ENCODE results near the gene FAM161A.

The FAM161A gene

DNA sequence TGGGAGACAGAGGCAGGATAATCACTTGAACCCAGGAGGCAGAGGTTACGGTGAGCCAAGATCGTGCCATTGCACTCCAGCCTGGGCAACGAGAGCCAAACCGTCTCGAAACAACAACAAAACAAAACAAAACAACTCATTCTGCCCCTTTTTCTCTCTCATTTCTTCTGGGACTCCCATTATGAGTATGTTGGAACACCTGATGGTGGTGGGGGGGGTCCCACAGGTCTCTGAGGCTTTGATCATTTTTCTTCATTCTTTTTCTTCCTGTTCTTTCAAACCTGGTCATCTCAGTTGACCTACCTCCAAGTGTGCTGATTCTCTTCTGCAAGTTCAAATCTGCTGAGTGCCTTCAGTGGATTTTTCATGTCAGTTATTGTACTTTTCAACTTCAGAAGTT, 8.2 kb upstream of the FAM161A start:
- CTCF ChIA-PET: interaction anchor here (0.6 kb wide), 1 partner anchor 194 kb away, joined by 6 read pairs; no protein-coding TSS in a partner anchor

DNA sequence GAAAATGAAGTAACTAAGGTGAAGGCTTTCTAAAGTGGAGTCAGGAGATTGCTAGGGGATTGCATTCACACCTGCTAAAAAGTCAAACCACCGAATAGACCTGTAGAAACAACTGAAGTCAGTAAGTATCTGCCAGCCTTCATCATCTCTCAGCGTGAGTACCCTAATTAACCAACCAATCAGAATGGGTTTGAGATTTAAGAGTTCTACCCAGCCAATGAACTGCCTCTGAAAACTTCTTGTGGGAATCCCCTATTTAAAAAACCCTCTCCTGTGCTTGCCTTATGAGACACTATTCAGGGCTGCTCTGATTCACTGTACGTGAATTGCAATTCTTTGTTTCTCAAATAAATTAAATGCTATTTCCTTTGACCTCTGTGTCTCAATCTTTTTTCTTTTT, 3.4 kb upstream of the FAM161A start:
- H3K27ac ChIP-seq (ENCODE audit: extremely low read depth, low read depth, low read length): no peak overlapping the region
- CTCF ChIA-PET: interaction anchor here (0.7 kb wide), 1 partner anchor 554 kb away, joined by 3 read pairs; no protein-coding TSS in a partner anchor
- no peak overlapping the region for H3K4me3 ChIP-seq (ENCODE audit: low read depth, low read length)
- no peaks in the 10 kb centered on the region for H3K9me3 ChIP-seq (ENCODE audit: control insufficient read depth, insufficient read depth, low read depth, low read length)
- TF ChIP-seq, protein P1, sequence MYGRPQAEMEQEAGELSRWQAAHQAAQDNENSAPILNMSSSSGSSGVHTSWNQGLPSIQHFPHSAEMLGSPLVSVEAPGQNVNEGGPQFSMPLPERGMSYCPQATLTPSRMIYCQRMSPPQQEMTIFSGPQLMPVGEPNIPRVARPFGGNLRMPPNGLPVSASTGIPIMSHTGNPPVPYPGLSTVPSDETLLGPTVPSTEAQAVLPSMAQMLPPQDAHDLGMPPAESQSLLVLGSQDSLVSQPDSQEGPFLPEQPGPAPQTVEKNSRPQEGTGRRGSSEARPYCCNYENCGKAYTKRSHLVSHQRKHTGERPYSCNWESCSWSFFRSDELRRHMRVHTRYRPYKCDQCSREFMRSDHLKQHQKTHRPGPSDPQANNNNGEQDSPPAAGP (tag by site-specific recombination; IDR thresholded peaks at IDR 0.05): no peak
- TF ChIP-seq ZNF23 (tag by site-specific recombination; IDR thresholded peaks at IDR 0.05; ENCODE audit: borderline replicate concordance): no peak
- TF ChIP-seq ZSCAN16 (tag by site-specific recombination; IDR thresholded peaks at IDR 0.05): no peak
- TF ChIP-seq ZFP37 (tag by site-specific recombination; IDR thresholded peaks at IDR 0.05): no peak
- no peak for TF ChIP-seq SP7 (tag by site-specific recombination; IDR thresholded peaks at IDR 0.05)
- TF ChIP-seq GLI4 (tag by site-specific recombination; IDR thresholded peaks at IDR 0.05): no peak
- TF ChIP-seq ZNF510 (tag by site-specific recombination; IDR thresholded peaks at IDR 0.05; ENCODE audit: insufficient replicate concordance): no peak
- no peak for TF ChIP-seq ZNF768 (tag by site-specific recombination; IDR thresholded peaks at IDR 0.05)
- TF ChIP-seq, protein P2, sequence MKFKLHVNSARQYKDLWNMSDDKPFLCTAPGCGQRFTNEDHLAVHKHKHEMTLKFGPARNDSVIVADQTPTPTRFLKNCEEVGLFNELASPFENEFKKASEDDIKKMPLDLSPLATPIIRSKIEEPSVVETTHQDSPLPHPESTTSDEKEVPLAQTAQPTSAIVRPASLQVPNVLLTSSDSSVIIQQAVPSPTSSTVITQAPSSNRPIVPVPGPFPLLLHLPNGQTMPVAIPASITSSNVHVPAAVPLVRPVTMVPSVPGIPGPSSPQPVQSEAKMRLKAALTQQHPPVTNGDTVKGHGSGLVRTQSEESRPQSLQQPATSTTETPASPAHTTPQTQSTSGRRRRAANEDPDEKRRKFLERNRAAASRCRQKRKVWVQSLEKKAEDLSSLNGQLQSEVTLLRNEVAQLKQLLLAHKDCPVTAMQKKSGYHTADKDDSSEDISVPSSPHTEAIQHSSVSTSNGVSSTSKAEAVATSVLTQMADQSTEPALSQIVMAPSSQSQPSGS (tag by site-specific recombination; IDR thresholded peaks at IDR 0.05; ENCODE audit: low read depth): no peak
- TF ChIP-seq YY1 (tag by site-specific recombination; IDR thresholded peaks at IDR 0.05): no peak
- TF ChIP-seq, protein P3, sequence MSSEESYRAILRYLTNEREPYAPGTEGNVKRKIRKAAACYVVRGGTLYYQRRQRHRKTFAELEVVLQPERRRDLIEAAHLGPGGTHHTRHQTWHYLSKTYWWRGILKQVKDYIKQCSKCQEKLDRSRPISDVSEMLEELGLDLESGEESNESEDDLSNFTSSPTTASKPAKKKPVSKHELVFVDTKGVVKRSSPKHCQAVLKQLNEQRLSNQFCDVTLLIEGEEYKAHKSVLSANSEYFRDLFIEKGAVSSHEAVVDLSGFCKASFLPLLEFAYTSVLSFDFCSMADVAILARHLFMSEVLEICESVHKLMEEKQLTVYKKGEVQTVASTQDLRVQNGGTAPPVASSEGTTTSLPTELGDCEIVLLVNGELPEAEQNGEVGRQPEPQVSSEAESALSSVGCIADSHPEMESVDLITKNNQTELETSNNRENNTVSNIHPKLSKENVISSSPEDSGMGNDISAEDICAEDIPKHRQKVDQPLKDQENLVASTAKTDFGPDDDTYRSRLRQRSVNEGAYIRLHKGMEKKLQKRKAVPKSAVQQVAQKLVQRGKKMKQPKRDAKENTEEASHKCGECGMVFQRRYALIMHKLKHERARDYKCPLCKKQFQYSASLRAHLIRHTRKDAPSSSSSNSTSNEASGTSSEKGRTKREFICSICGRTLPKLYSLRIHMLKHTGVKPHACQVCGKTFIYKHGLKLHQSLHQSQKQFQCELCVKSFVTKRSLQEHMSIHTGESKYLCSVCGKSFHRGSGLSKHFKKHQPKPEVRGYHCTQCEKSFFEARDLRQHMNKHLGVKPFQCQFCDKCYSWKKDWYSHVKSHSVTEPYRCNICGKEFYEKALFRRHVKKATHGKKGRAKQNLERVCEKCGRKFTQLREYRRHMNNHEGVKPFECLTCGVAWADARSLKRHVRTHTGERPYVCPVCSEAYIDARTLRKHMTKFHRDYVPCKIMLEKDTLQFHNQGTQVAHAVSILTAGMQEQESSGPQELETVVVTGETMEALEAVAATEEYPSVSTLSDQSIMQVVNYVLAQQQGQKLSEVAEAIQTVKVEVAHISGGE (tag by site-specific recombination; conservative IDR thresholded peaks at IDR 0.05; ENCODE audit: low read depth): no peak
- TF ChIP-seq TCF7L2 (IDR thresholded peaks at IDR 0.05; ENCODE audit: borderline replicate concordance, low read depth, low read length): no peak
- no peak for TF ChIP-seq ZNF626 (tag by site-specific recombination; IDR thresholded peaks at IDR 0.05)
- H3K36me3 ChIP-seq (ENCODE audit: control insufficient read depth in 2 of 2, insufficient read depth in 1 of 2, low read length in 2 of 2): no peaks in the 10 kb centered on the region; a peak in 1 of 3 replicates
- POLR2A ChIA-PET: no interaction called here
- no peaks in the 10 kb centered on the region for H3K4me1 ChIP-seq (ENCODE audit: control insufficient read depth, insufficient read depth, low read length)

More for the DNA sequence above, 8.2 kb upstream of the FAM161A start:
- Histone ChIP-seq H3K36me3 (ENCODE audit: control insufficient read depth in 2 of 2, insufficient read depth in 1 of 2, low read length in 2 of 2) (peaks cover 25 to 34% of the 10 kb centered on the region in 2 experiments), H3K4me1 (ENCODE audit: control insufficient read depth, insufficient read depth, low read length) (no peaks in the 10 kb centered on the region), H3K4me3 (ENCODE audit: low read depth, low read length) (no peak overlapping the region), H3K27ac (ENCODE audit: extremely low read depth, low read depth, low read length) (no peak overlapping the region), H3K9me3 (ENCODE audit: control insufficient read depth, insufficient read depth, low read depth, low read length) (no peaks in the 10 kb centered on the region)
- TF ChIP-seq SCRT2 (tag by site-specific recombination; IDR thresholded peaks at IDR 0.05) (0 out of 2 replicates have a peak, but pooled peaks have one; percentile 17), SETDB1 (IDR thresholded peaks at IDR 0.05; ENCODE audit: insufficient read length, low read length) (peak; percentile 55), SCRT1 (tag by site-specific recombination; IDR thresholded peaks at IDR 0.05; ENCODE audit: borderline replicate concordance) (peak; percentile 36; the same call in 1 of the 2 replicates), ZBTB8A (tag by site-specific recombination; IDR thresholded peaks at IDR 0.05) (no peak), ZNF184 (tag by site-specific recombination; IDR thresholded peaks at IDR 0.05) (no peak), SP7 (tag by site-specific recombination; IDR thresholded peaks at IDR 0.05) (no peak), ZNF792 (tag by site-specific recombination; IDR thresholded peaks at IDR 0.05) (no peak), ZNF596 (tag by site-specific recombination; IDR thresholded peaks at IDR 0.05) (no peak), ZNF521 (tag by site-specific recombination; IDR thresholded peaks at IDR 0.05) (no peak), ZNF133 (tag by site-specific recombination; IDR thresholded peaks at IDR 0.05) (peak; percentile 90)
- TF ChIP-seq, protein P4, sequence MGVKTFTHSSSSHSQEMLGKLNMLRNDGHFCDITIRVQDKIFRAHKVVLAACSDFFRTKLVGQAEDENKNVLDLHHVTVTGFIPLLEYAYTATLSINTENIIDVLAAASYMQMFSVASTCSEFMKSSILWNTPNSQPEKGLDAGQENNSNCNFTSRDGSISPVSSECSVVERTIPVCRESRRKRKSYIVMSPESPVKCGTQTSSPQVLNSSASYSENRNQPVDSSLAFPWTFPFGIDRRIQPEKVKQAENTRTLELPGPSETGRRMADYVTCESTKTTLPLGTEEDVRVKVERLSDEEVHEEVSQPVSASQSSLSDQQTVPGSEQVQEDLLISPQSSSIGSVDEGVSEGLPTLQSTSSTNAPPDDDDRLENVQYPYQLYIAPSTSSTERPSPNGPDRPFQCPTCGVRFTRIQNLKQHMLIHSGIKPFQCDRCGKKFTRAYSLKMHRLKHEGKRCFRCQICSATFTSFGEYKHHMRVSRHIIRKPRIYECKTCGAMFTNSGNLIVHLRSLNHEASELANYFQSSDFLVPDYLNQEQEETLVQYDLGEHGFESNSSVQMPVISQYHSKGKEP (tag by site-specific recombination; IDR thresholded peaks at IDR 0.05): no peak
- POLR2A ChIA-PET: interaction anchor here (1.5 kb wide), 1 partner anchor 8 kb away, joined by 8 read pairs; the partner anchor contains the start of gene FAM161A

Data from HEK293 (cell line).